SU-DHL-6 (cell line): Measurements from ENCODE around the gene ZMYND8.

Experiments used
- H2AFZ ChIP-seq: fragments of 200-600 bp; sonication (generic); 2 replicates; pipeline ENCODE4 v1.6.1; 2014; ENCODE audit warnings: low read depth, mild to moderate bottlenecking, moderate library complexity, mixed read lengths, antibody characterized with exemption, low read length; ENCODE audit not compliant: severe bottlenecking
- H3F3A ChIP-seq: fragments of 200-600 bp; shearing (Covaris generic); 2 replicates; pipeline ENCODE4 v1.6.0; 2016; ENCODE audit warnings: antibody characterized with exemption, mild to moderate bottlenecking; ENCODE audit not compliant: insufficient read depth
- H3K27ac ChIP-seq: fragments of 200-600 bp; sonication (generic); 2 replicates; pipeline ENCODE4 v1.5.1; 2016; ENCODE audit warnings: low read depth, mild to moderate bottlenecking, low read length, moderate library complexity, mixed read lengths
- H3K27me3 ChIP-seq: fragments of 200-600 bp; sonication (generic), shearing (Covaris generic); 2 replicates; pipeline ENCODE4 v1.6.0; 2014; ENCODE audit warnings: mild to moderate bottlenecking, low read length
- H3K36me3 ChIP-seq: fragments of 200-600 bp; sonication (generic); 2 replicates; pipeline ENCODE4 v1.6.1; 2014; ENCODE audit warnings: mild to moderate bottlenecking, low read length, mixed read lengths
- H3K4me2 ChIP-seq: fragments of 300-600, 200-600 bp; shearing (Covaris generic), sonication (generic); 2 replicates; pipeline ENCODE4 v1.6.0; 2014; ENCODE audit warnings: low read length, low read depth, mild to moderate bottlenecking; ENCODE audit not compliant: poor library complexity, severe bottlenecking
- H3K4me3 ChIP-seq: fragments of 200-600 bp; sonication (generic); 2 replicates; pipeline ENCODE4 v1.5.1; 2014; ENCODE audit warnings: antibody characterized with exemption, low read length, mild to moderate bottlenecking, mixed read lengths; ENCODE audit not compliant: insufficient read depth, poor library complexity, severe bottlenecking
- H3K79me2 ChIP-seq: fragments of 200-600 bp; sonication (generic); 2 replicates; pipeline ENCODE4 v1.6.1; 2014; ENCODE audit warnings: mild to moderate bottlenecking, low read length, moderate library complexity; ENCODE audit not compliant: insufficient read depth
- H3K9ac ChIP-seq: fragments of 200-600 bp; sonication (generic); 2 replicates; pipeline ENCODE4 v1.7.0; 2014; ENCODE audit warnings: mild to moderate bottlenecking, low read length
- H3K9me2 ChIP-seq: fragments of 200-600 bp; sonication (generic); replicated peaks from 2 replicates; pipeline ENCODE4 v1.6.1; 2014; ENCODE audit warnings: low read length; ENCODE audit not compliant: insufficient read depth
- H3K9me3 ChIP-seq: fragments of 200-600 bp; sonication (generic); 2 replicates; pipeline ENCODE4 v1.6.1; 2014; ENCODE audit warnings: low read length, mixed read lengths; ENCODE audit not compliant: insufficient read depth
- H4K20me1 ChIP-seq: fragments of 200-600 bp; sonication (generic); 2 replicates; pipeline ENCODE4 v1.6.1; 2014; ENCODE audit warnings: low read depth, mild to moderate bottlenecking, antibody characterized with exemption, low read length, moderate library complexity, mixed read lengths
- EZH2phosphoT487 ChIP-seq: fragments of 200-600 bp; sonication (generic), shearing (Covaris generic); conservative IDR thresholded peaks from 2 replicates; pipeline ENCODE4 v1.6.1; 2018; ENCODE audit warnings: mild to moderate bottlenecking, antibody characterized with exemption, low read length, moderate library complexity, mixed read lengths
- TF ChIP-seq, protein P1 (sequence below): fragments of 200-600 bp; sonication (generic); IDR thresholded peaks from one replicate; pipeline ENCODE4 v1.5.1; 2017; ENCODE audit warnings: antibody characterized with exemption, mild to moderate bottlenecking, low read length, moderate library complexity; ENCODE audit not compliant: insufficient read depth, poor library complexity, severe bottlenecking

ZMYND8 gene

DNA sequence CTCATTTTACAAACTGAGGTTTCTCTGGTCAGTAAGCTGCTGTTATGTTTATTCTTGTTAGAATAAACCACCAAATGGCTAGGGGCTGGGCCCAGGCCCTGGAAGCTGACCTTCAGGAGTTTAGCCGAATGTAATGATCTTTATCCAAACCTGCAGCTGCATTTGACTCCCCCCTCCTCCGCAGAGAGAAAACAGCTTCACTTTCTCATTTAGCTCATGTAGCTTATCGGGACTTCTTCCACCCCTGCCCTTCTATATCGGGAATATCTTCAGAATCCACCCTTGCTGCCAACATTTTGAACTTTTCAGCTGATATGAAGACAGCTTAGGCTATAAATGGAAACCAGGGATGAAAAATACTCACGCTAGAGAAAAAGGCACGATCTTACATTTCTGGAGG lies 102.6 kb downstream of the ZMYND8 start:
- Histone ChIP-seq H3K4me2 (no peak overlapping the region), H3K79me2 (peaks cover 51% of the 10 kb centered on the region), H3F3A (no peaks in the 10 kb centered on the region; the same call in 1 of the 2 replicates), H2AFZ (no peak overlapping the region), H4K20me1 (no peaks in the 10 kb centered on the region), H3K27ac (no peak overlapping the region), H3K9me3 (no peaks in the 10 kb centered on the region), H3K27me3 (no peaks in the 10 kb centered on the region), H3K9me2 (no peaks in the 10 kb centered on the region), H3K9ac (no peak overlapping the region), H3K4me3 (no peak overlapping the region), H3K36me3 (peaks cover 16% of the 10 kb centered on the region)
- no peak for TF ChIP-seq EZH2phosphoT487
- TF ChIP-seq, protein P1, sequence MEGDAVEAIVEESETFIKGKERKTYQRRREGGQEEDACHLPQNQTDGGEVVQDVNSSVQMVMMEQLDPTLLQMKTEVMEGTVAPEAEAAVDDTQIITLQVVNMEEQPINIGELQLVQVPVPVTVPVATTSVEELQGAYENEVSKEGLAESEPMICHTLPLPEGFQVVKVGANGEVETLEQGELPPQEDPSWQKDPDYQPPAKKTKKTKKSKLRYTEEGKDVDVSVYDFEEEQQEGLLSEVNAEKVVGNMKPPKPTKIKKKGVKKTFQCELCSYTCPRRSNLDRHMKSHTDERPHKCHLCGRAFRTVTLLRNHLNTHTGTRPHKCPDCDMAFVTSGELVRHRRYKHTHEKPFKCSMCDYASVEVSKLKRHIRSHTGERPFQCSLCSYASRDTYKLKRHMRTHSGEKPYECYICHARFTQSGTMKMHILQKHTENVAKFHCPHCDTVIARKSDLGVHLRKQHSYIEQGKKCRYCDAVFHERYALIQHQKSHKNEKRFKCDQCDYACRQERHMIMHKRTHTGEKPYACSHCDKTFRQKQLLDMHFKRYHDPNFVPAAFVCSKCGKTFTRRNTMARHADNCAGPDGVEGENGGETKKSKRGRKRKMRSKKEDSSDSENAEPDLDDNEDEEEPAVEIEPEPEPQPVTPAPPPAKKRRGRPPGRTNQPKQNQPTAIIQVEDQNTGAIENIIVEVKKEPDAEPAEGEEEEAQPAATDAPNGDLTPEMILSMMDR = no peak

DNA sequence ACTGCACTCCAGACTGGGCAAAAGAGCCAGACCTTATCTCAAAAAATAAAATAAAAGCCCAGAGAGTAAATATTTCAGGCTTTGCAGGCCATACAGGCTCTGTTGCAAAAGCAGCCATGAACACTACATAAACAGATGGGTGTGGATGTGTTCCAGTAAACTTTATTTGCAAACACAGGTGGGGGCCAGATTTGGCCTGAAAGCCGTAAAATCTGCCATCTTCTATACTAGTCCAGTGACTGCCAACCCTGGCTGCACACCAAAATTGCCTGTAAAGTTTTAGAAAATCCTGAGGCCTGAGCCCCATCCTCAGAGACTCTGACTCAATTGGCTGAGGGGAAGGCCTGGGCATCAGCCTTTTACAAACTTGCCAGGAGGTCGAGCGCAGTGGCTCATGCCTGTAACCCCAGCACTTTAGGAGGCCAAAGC lies 103.6 kb downstream of the ZMYND8 start:
- Histone ChIP-seq H3K4me2 (no peak overlapping the region), H3K4me3 (no peak overlapping the region), H3K36me3 (peaks cover 23% of the 10 kb centered on the region), H3K9me2 (no peaks in the 10 kb centered on the region), H3K79me2 (peaks cover 46% of the 10 kb centered on the region), H3K9me3 (no peaks in the 10 kb centered on the region), H3F3A (no peaks in the 10 kb centered on the region; the same call in 1 of the 2 replicates), H4K20me1 (no peaks in the 10 kb centered on the region), H3K9ac (no peak overlapping the region), H3K27ac (no peak overlapping the region), H2AFZ (no peak overlapping the region), H3K27me3 (no peaks in the 10 kb centered on the region)
- TF ChIP-seq EZH2phosphoT487 = no peak
- TF ChIP-seq, protein P1 = no peak

DNA sequence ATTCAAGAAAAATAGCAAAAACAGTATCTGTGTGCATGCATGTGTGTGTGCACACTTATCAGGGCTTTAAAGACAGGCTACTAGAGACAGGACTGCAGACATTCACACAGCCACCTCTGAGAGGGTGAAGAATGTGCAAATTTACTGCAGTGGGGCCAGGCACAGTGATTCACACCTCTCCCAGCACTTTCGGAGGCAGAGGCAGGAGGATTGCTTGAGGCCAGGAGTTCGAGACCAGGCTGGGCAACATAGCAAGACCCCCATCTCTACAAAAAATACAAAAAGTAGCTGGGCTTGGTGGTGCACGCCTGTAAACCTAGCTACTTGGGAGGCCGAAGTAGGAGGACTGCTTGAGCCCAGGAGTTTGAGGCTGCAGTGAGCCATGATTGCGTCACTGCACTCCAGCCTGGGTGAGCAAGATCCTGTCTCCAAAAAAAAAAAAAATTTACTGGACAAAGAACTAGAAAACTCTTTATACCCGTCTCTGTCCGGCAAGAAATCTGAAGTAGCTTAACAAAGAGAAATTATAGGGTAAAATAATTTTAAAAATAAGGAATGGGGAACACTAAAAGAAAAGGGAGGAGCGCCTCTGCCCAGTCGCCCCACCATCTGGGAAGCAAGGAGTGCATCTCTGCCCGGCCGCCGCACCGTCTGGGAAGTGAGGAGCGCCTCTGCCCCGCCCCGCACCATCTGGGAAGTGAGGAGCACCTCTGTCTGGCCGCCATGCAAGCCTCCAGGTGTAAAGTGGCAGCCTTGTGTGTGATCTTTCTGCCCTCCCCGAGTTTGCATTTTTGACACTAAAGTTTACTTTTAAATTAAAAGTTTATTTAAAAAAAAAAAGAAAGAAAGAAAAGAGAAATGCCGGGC lies 105.1 kb downstream of the ZMYND8 start:
- Histone ChIP-seq H3K9ac (no peak overlapping the region), H3K4me3 (no peak overlapping the region), H3K27me3 (no peaks in the 10 kb centered on the region), H3F3A (no peaks in the 10 kb centered on the region; the same call in 1 of the 2 replicates), H3K36me3 (peaks cover 21% of the 10 kb centered on the region), H2AFZ (no peak overlapping the region), H3K9me2 (no peaks in the 10 kb centered on the region), H3K27ac (no peak overlapping the region), H3K9me3 (no peaks in the 10 kb centered on the region), H3K4me2 (no peak overlapping the region), H3K79me2 (peaks cover 34% of the 10 kb centered on the region), H4K20me1 (no peaks in the 10 kb centered on the region)
- TF ChIP-seq, protein P1 = no peak
- no peak for TF ChIP-seq EZH2phosphoT487
